ENCODE data around the gene GID8. TPM values are rescaled to one million over a fixed set of nuclear protein-coding genes. Genes with fewer than 3 reads are reported as not detected.

Gene GID8
- total and polyA plus RNA-seq, 9 of the 15 experiments (the other 6 are each of a cell fraction or from before 2014, with no cell fraction given) = 7.5 to 31.6 (median 22.2) TPM

- no peak for TF ChIP-seq TCF15 (CRISPR knock-in tag; IDR thresholded peaks at IDR 0.05)
- TF ChIP-seq KAT7 (CRISPR knock-in tag; IDR thresholded peaks at IDR 0.05; ENCODE audit: borderline replicate concordance) = no peak
- TF ChIP-seq ZNF217 (CRISPR knock-in tag; IDR thresholded peaks at IDR 0.05) = no peak
These were observed 26.2 kb upstream of the GID8 start (continued) for GRCh38 chr20:62911701-62912280.

GRCh38 chr20:62913043-62913630 lies 24.8 kb upstream of the GID8 start:
- 69% methylated on average over 7 of the region's 7 CpGs for WGBS (ENCODE audit: insufficient coverage, low coverage, missing lambda C conversion rate)
- Histone ChIP-seq H2AFZ (ENCODE audit: low read depth, low read length) (no peak overlapping the region), H3K27me3 (ENCODE audit: control insufficient read depth in 2 of 2, insufficient read depth in 2 of 2, low read length in 2 of 2) (no peaks in the 10 kb centered on the region), H3K36me3 (ENCODE audit: control insufficient read depth, insufficient read depth, low read length) (peaks cover 69% of the 10 kb centered on the region), H3K4me2 (ENCODE audit: insufficient read depth, low read length) (no peak overlapping the region), H3K9me3 (replicated peaks; ENCODE audit: control insufficient read depth, insufficient read depth, low read depth, low read length) (no peaks in the 10 kb centered on the region), H3K4me1 (replicated peaks in 1 of 2; ENCODE audit: control insufficient read depth in 2 of 2, insufficient read depth in 2 of 2, low read length in 2 of 2) (peaks cover 8 to 19% of the 10 kb centered on the region in 2 experiments; a peak in 4 of 5 replicates), H3K27ac (ENCODE audit: extremely low read depth, low read depth, low read length) (no peak overlapping the region), H4K20me1 (replicated peaks; ENCODE audit: control insufficient read depth, insufficient read depth, low read length) (peaks cover 45% of the 10 kb centered on the region), H3K9me1 (ENCODE audit: control insufficient read depth, insufficient read depth, low read length) (peaks cover 12% of the 10 kb centered on the region), H3K4me3 (no peak overlapping the region), H3K79me2 (ENCODE audit: control insufficient read depth, insufficient read depth, low read length) (peaks cover 94% of the 10 kb centered on the region), H3K9ac (ENCODE audit: insufficient read depth in 1 of 2, low read depth in 2 of 2, low read length in 2 of 2) (0 out of 4 replicates have a peak overlapping the region, but pooled peaks of 1 of the 2 experiments have one; percentile 24)
- intact Hi-C loops (cut with micrococcal nuclease) (no loop called here), in situ Hi-C loops (cut with MboI) (no loop called here)
- no peak; the same call in 2 of the 3 replicates for ATAC-seq
- BruUV-seq (replicated peaks) = no TSS peak
- ChIA-PET POLR2A (interaction anchor here (0.6 to 6.5 kb wide), 5 partner anchors 10 to 37 kb away, joined by 3 to 45 read pairs (median 4); partner anchors contain the start of gene DIDO1), CTCF (ENCODE audit: low intra/inter-chr PET ratio) (no interaction called here)
- no peak for FAIRE-seq
- no peak for DNase-seq (ENCODE audit: extremely low read depth in 1 of 4, low spot score in 3 of 4)
- TF ChIP-seq ESRRA (IDR thresholded peaks at IDR 0.05; ENCODE audit: borderline replicate concordance, low read depth) = peak; percentile 55; the same call in 1 of the 2 replicates
- TF ChIP-seq ZBTB9 (CRISPR knock-in tag; IDR thresholded peaks at IDR 0.05) = no peak
- TF ChIP-seq ZNF740 (CRISPR knock-in tag; IDR thresholded peaks at IDR 0.05) = no peak
- peak in 1 of 2 experiments; percentile 64; a peak in 1 of 4 replicates for TF ChIP-seq ZNF740 (tag; IDR thresholded peaks at IDR 0.05)
- no peak for TF ChIP-seq RBM22 (IDR thresholded peaks at IDR 0.05; ENCODE audit: low read depth, low read length, poor library complexity, severe bottlenecking)
- TF ChIP-seq PTTG1 (tag; IDR thresholded peaks at IDR 0.05; ENCODE audit: low read depth) = no peak
- TF ChIP-seq RBM14 (IDR thresholded peaks at IDR 0.05; ENCODE audit: borderline replicate concordance, insufficient read depth, low read depth, low read length) = no peak
- 0 out of 2 replicates have a peak, but pooled peaks have one; percentile 15 for TF ChIP-seq ETV1 (tag; conservative IDR thresholded peaks at IDR 0.05; ENCODE audit: low read depth)
- peak in 1 of 2 experiments; percentile 41; a peak in 1 of 4 replicates for TF ChIP-seq RCOR1 (IDR thresholded peaks at IDR 0.05; ENCODE audit: borderline replicate concordance in 1 of 2, low read depth in 2 of 2, low read length in 2 of 2)
- peak; percentile 58; the same call in 1 of the 2 replicates for TF ChIP-seq CTBP1 (IDR thresholded peaks at IDR 0.05; ENCODE audit: borderline replicate concordance)
- no peak for TF ChIP-seq SRSF9 (IDR thresholded peaks at IDR 0.05; ENCODE audit: borderline replicate concordance, low read depth, low read length)
